ENCODE data around the gene KCNN1.
"Not testable (repeated sequence)": the region's sequence is repeated elsewhere in the genome, so short reads cannot be mapped to it uniquely, and the experiment has no call there.

KCNN1 gene

DNA sequence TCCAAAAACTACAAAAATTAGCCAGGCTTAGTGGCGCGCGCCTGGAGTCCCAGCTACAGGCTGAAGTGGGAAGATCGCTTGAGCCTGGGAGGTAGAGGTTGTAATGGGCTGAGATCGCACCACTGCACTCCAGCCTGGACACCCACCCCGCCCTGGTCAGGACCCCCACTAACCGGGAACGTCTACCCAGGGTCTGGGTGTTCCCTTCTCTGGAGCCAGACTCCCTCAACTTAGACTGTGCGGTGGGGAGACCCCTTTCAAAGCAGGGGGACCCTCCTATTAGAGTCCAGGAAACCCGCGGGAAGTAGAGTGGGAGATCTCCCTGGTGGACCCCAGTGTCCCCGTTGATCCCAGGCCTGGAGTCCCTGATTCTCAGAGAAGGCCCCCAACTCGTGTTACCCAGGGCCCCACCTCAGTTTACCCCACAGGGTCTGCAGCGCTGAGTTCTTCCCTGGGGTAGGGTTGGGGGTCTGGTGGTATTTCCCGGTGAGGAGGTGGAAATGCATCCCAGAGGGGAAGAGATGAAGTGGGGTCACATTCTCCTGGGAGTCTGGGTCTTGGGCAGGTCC lies 35.0 kb downstream of the KCNN1 start:
- DNase-seq: no peak

GRCh38 chr19:18002347-18002850 lies 35.5 kb downstream of the KCNN1 start:
- no peak for DNase-seq

DNA sequence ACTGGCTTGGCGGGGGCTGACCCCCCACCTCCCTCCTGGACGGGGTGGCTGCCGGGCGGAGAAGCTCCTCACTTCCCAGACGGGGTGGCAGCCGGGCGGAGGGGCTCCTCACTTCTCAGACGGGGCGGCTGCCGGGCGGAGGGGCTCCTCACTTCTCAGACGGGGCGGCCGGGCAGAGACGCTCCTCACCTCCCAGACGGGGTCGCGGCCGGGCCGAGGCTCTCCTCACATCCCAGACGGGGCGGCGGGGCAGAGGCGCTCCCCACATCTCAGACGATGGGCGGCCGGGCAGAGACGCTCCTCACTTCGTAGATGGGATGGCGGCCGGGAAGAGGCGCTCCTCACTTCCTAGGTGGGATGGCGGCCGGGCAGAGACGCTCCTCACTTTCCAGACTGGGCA lies 38.8 kb downstream of the KCNN1 start:
- not testable (repeated sequence) for DNase-seq

DNA sequence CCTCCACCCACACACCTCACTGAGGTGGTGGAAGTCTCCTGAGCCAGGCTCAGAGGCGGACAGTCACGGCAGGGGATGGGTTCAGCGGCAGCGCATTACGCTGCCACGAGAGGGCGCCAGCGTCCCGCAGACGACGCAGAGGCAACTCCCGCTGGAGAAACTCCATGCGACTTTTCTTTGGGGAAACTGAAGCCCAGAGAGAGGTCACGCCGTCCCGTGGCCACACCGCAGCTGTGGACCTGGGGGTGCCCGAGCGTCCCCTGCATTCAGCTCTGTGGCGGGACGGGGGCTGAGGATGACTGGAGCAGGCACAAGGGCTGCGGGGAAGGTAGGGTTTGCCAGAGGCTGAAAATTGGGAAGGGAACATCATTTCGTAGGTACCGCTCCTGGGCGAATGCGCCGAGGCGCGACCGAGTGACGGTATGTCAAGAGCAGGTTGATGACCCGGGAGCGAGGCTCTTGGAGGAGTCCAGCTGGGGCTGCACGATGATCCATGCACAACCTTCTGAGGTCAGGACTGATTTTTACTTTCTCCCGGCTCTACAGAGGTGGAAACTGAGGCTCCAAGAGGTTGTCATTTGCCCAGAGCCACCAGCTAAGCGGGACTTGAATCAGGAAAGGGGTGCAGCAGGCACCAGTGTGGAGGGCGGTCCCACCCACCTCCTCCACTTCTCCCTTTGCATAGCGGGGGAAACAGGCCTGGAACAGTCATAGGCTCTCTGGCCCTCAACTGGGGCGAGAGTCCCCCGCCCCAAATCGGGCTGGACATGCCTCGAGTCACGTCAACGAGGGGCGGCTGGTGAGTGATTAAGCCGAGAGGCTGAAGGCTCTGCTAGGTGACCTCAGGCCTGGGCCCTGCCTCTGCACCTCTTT lies 40.4 kb downstream of the KCNN1 start:
- peak; percentile 49 for DNase-seq

DNA sequence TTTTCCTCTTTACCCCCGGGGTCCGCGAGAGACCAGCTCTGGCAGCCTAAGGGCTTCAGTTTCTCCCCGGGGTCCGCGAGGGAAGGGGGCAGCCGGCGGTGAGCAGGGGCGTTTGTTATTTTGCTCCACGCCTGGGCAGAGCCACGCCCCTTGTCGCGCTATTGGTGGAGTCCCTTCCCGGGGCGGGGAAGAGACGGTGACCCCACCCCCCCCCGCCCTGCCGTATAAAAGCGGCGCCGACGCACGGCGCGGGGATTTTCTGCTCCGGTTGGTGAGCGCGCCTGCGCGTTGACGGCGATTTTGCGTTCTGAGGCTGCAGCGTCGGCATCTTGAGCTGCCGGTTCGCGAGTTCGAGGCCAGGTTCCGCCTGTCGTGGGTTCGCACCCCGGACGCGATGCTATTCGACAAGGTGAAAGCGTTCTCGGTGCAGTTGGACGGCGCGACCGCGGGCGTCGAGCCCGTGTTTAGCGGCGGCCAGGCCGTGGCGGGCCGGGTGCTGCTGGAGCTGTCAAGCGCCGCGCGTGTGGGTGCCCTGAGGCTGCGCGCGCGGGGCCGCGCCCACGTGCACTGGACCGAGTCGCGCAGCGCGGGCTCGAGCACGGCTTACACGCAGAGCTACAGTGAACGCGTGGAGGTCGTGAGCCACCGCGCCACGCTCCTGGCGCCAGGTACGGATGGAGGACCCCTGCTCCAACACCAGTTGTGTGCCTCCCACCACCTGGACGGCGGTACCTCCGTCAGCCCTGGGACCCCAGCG lies 41.2 kb downstream of the KCNN1 start, which contains the start of gene ARRDC2:
Gene ARRDC2, plus strand, starts transcription at position 254 of the 757 bp plus-strand sequence. Its CDS starts 141 bp downstream, at position 395.
- DNase-seq: peak; percentile 37

GRCh38 chr19:18008814-18009213 lies 41.9 kb downstream of the KCNN1 start:
- no peak for DNase-seq

DNA sequence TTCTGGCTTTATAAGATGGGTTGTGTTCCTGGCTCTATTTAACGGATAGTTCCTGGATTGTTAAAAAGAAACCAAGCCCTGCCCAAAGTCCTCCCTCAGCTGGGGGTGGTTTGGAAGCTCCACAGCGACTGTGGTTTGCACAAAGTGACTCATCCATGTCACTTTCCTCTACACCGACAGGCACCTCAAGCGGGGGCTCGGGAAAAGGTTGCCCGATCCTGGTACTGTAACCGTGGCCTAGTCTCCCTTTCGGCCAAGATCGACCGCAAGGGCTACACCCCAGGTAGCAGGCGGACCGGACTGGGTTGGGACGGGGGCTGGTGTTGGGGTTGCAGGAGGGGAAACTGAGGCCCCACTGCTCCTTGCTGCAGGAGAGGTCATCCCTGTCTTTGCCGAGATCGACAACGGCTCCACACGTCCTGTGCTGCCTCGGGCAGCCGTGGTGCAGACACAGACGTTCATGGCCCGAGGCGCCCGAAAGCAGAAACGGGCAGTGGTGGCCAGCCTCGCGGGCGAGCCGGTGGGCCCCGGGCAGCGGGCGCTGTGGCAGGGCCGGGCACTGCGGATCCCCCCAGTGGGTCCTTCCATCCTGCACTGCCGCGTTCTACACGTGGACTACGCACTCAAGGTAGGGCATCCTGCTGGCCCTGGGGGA lies 42.6 kb downstream of the KCNN1 start:
- DNase-seq: no peak

DNA sequence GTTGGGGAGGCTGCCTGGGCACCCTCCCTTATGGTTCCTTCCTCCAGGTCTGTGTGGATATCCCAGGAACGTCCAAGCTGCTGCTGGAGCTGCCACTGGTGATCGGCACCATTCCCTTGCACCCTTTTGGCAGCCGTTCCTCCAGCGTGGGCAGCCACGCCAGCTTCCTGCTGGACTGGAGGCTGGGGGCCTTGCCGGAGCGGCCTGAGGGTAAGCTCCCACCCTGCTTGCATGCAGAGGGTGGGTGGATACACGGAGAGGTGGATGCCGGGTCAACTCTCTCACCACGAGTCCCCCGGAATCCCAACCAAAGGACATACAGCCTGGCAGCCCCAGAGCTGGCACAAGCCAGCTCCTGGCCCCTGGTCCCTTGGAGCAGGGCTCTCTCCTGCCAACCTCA lies 43.2 kb downstream of the KCNN1 start:
- no peak for DNase-seq

DNA sequence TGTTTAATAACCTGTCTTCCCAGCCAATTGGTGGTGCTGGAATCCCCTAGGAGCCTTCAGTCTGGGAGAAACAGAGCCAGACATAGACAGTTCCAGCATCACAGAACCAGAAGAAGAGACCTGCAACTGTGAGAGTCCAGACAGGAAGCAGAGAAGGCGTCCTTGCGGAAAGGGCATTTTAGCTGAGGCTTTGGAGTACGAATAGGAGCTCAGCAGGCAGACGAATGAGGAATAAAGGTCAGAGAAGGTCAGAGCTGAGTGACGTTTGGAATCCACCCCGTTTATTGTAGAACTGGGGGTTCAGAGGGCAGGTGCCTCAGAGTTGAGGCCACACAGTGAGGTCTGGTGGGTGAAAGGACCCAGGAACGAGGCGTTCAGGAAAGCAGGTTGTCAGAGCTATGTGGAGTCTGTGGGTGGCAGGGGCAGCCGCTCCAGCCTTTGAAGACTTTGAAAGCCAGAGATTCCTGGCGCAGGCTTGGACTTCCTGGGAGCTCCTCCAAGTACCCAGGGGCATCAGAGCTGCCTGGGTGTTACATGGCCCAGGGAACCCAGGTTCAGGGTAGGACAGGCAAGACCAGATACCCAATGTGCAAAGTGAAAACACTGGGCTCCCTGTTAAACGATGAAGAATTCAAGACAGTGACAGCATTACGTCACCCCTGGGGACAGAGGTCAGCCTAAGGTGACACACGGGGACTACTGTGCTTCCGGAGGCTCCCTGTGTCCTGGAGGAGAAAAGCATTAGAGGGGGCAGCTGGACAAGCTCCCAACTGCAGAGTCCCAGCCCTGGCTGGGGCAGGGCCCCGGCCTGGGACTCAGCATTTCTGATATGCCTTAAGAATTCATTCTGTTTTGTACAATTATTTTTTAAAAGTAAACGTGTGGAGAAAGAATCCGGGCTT lies 46.6 kb downstream of the KCNN1 start:
- no peak for DNase-seq

- no peak for DNase-seq
Observed at GRCh38 chr19:18014197-18014596, 47.3 kb downstream of the KCNN1 start.

GRCh38 chr19:18016209-18016910 lies 49.5 kb downstream of the KCNN1 start:
- no peak for DNase-seq

DNA sequence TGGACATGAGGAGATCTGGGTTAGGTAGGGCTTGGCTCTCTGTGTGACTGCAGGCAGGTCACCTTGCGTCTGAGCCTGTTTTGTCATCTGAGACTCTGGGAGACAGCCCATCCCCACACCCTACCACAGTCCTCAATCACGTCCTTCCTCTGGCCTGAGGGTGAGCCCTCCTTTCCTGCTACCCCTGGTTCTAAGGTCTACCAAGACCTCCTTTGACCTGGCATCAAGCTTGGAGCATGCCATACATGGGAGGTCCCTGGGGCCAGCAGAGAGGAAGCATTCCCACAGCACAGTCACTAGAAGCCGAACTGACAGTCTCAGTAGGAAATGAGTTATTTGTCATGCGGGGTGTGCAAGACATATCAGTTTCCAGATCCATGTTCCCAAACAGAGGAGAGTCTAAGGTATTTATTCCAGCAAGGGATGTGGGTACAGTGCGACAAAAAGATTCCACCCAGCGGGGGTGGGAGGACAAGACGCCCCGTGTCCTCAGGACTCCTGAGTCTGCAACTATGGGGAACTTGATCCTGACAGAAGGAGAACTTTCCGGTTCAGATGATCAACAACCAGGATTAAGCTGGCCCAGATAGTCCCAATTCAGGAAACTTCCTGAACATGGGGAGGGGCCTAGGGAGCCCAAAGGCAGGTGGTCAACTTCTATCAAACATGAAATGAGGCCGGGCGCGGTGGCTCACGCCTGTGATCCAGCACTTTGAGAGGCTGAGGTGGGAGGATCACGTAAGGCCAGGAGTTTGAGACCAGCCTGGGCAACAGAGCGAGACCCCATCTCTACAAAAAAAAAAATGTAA lies 50.6 kb downstream of the KCNN1 start:
- no peak for DNase-seq

DNA sequence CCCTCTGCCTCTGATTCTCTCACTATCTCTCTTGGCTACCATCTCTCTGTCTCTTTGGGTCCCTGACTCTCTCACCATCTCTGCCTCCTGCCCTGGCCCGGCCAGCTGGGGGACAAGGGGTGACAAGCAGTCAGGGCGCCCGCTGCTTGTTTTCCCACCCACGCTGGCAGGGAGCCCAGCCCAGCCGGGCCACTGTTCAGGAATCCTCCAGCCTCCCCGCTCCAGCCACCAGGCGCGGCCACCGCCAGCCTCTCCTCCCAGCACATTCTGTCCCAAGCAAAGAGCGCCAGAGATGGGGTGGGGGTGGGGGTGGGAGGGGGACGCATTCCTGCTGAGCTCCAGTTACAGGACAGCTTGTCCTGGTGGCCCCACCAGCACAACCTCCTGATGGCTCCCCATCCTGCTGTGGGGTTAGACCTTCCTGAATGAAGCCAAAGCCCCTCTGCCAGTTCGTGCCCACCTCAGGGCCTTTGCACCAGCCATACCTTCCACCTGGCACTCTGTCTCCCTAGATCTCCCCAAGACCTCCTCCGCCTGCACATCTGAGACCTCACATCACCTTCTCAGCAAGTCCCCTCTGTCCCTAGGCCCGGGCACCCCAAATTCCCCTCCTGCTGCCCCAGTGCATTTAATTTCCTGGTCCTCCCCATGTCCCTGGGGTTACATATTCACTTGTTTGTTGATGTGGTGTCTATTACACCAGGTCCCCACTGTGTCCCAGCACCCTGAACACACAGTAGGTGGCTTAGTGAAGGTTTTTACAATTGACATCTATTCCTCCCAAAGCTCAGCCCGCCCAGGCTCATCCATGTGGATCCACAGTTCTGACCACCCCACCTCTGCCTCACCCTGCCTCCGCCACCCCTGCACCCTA lies 53.5 kb downstream of the KCNN1 start:
- no peak for DNase-seq

GRCh38 chr19:18021121-18021755 lies 54.3 kb downstream of the KCNN1 start:
- no peak for DNase-seq

DNA sequence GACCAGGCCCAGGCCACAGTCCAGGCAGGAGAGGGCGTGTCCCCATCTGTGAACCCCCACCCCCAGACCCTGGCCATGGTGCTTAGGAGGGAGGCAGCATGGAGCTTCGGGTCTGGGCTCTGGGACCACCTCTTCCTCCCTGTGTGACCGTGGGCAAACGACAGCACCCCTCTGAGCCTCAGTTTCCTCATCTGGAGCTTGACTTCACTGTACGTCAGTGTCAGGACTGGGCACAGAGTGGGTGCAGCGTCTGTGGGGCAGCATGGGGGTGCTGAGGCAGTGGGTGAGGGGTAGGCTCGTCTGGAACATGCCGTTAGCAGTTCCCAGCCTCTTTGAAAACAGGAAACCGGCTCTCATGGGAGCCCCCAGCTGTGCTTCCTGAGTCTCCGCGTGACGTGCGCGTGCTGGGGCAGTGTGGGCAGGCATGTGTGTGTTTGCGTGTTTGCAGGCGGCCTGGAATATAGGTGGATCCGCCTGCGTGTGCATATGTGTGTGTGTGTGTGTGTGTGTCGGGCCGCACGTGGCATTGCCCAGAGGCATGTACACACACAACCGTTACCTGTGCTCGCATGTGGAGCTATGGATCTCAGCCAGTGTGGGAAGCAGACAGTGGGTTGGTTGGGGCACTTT lies 56.8 kb downstream of the KCNN1 start:
- DNase-seq: no peak

DNA sequence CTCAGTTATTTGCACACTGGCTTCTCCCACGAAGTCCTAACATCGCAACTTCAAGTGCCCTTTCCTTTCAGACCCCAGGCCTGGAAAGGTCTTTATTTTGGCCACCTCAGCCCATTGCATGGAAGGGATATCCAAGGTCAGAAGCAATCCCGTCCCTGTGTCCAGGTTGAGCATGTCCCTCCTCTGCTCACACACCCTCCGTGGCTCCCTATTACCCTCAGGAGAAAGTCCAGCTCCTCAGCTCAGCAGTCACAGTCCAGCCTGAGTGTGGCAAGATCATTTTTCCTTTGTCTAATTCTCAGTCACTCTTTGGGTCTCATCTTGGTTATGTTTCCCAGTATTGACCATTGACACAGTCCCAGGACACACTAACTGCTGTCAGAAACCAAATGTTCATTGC lies 60.2 kb downstream of the KCNN1 start:
- no peak for DNase-seq

GRCh38 chr19:18029617-18030338 lies 62.9 kb downstream of the KCNN1 start:
- no peak for DNase-seq

Measured in GOT3 (cell line).